Smooth muscle cell (in vitro differentiated cells): ENCODE measurements around the gene MYO18B. TPM values are rescaled to one million over a fixed set of nuclear protein-coding genes. Genes with fewer than 3 reads are reported as not detected.

Experiments used
- DNase-seq: peaks from one replicate; lab custom pipeline; 2025; ENCODE audit not compliant: unreplicated experiment; lab: John Stamatoyannopoulos, UW
- H2AFZ ChIP-seq: fragments of 200-600 bp; sonication (generic); 2 replicates; pipeline ENCODE4 v1.6.0; 2016; ENCODE audit warnings: antibody characterized with exemption, low read depth, mild to moderate bottlenecking
- H3F3A ChIP-seq: fragments of 200-600 bp; sonication (generic); 2 replicates; pipeline ENCODE4 v1.6.0; 2017; ENCODE audit warnings: antibody characterized with exemption, low read depth
- H3K27ac ChIP-seq: fragments of 200-600 bp; sonication (generic); 2 replicates; pipeline ENCODE4 v1.5.1; 2016; ENCODE audit warnings: low read depth, mild to moderate bottlenecking
- H3K27me3 ChIP-seq: fragments of 200-600 bp; sonication (generic); 2 replicates; pipeline ENCODE4 v1.6.1; 2016; ENCODE audit warnings: low read depth, mild to moderate bottlenecking
- H3K36me3 ChIP-seq: fragments of 200-600 bp; sonication (generic); 2 replicates; pipeline ENCODE4 v1.5.1; 2016; ENCODE audit warnings: low read depth
- H3K4me1 ChIP-seq: fragments of 200-600 bp; sonication (generic); 2 replicates; pipeline ENCODE4 v1.5.1; 2016; ENCODE audit warnings: low read depth
- H3K4me2 ChIP-seq: fragments of 200-600 bp; sonication (generic); 2 replicates; pipeline ENCODE4 v1.6.0; 2016; ENCODE audit warnings: mild to moderate bottlenecking
- H3K4me3 ChIP-seq: fragments of 200-600 bp; sonication (generic); 2 replicates; pipeline ENCODE4 v1.5.1; 2016; ENCODE audit warnings: mild to moderate bottlenecking
- H3K79me2 ChIP-seq: fragments of 200-600 bp; sonication (generic); 2 replicates; pipeline ENCODE4 v1.6.0; 2016; ENCODE audit warnings: low read depth, mild to moderate bottlenecking
- H3K9ac ChIP-seq: fragments of 200-600 bp; sonication (generic); 2 replicates; pipeline ENCODE4 v1.6.0; 2016; ENCODE audit warnings: low read depth
- H3K9me3 ChIP-seq: fragments of 200-600 bp; sonication (generic); replicated peaks from 2 replicates; pipeline ENCODE4 v1.5.1; 2016; ENCODE audit warnings: low read depth
- H4K20me1 ChIP-seq: fragments of 200-600 bp; sonication (generic); 2 replicates; pipeline ENCODE4 v1.6.0; 2016; ENCODE audit warnings: low read depth
- WGBS: methylation state at CpG from one replicate; pipeline ENCODE4 v1.1.7; 2016; ENCODE audit warnings: low lambda C conversion rate; 5-methylcytosine and 5-hydroxymethylcytosine counted together
- polyA plus RNA-seq: library from polyadenylated mRNA; unstranded; fragments of >200 nt; fragmentation: Nextera tagmentation; extraction: Ambion mirVana; gene quantifications from 2 replicates; pipeline ENCODE4 v1.2.1, GENCODE V29; 2016
- total RNA-seq: library from RNA; depleted of rRNA; stranded (reverse); fragments of >200 nt; gene quantifications from 2 replicates; pipeline ENCODE4 v1.2.3, GENCODE V29; 2014
- TF ChIP-seq, protein P1 (sequence below): fragments of 200-600 bp; sonication (generic); IDR thresholded peaks from 2 replicates; pipeline ENCODE4 v1.5.1; 2017; ENCODE audit warnings: borderline replicate concordance, mild to moderate bottlenecking, antibody characterized with exemption; ENCODE audit not compliant: insufficient read depth, poor library complexity, severe bottlenecking

MYO18B gene
- total and polyA plus RNA-seq, 2 experiments from 2014 or later, result 0.13 to 1.2 TPM

DNA sequence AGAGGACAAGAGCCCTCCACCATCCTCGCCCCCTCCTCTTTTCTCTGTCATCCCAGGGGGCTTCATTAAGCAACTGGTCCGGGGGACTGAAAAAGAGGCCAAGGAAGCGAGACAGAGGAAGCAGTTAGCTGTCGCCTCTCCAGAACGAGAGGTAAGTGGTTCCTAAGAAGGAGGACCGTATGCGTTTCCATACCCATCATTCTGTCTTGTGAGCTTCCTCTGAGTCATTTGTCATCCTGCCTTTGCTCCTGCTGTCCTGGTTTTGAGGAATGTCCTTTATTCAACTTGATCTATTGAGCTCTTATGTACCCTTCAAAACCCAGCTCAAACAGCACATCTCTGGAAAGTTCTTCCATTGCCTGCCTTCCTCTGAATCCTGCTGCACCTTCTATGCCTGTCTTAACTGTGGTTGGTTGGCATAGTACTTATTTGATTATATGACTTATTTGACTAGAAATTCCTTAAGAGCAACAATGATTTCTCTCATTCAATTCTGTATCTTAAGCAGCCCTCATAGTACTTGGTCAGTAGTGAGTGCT, 21.3 kb downstream of the MYO18B start:
- no peaks in the 10 kb centered on the region for H4K20me1 ChIP-seq
- no peak overlapping the region for H3K4me2 ChIP-seq
- H3K27ac ChIP-seq, result no peak overlapping the region
- no peak overlapping the region for H2AFZ ChIP-seq
- H3K4me3 ChIP-seq, result no peak overlapping the region
- TF ChIP-seq, protein P1, sequence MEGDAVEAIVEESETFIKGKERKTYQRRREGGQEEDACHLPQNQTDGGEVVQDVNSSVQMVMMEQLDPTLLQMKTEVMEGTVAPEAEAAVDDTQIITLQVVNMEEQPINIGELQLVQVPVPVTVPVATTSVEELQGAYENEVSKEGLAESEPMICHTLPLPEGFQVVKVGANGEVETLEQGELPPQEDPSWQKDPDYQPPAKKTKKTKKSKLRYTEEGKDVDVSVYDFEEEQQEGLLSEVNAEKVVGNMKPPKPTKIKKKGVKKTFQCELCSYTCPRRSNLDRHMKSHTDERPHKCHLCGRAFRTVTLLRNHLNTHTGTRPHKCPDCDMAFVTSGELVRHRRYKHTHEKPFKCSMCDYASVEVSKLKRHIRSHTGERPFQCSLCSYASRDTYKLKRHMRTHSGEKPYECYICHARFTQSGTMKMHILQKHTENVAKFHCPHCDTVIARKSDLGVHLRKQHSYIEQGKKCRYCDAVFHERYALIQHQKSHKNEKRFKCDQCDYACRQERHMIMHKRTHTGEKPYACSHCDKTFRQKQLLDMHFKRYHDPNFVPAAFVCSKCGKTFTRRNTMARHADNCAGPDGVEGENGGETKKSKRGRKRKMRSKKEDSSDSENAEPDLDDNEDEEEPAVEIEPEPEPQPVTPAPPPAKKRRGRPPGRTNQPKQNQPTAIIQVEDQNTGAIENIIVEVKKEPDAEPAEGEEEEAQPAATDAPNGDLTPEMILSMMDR, result no peak
- H3K9me3 ChIP-seq, result peaks cover 11% of the 10 kb centered on the region
- H3K4me1 ChIP-seq, result no peaks in the 10 kb centered on the region
- no peaks in the 10 kb centered on the region for H3K27me3 ChIP-seq
- H3K79me2 ChIP-seq, result no peaks in the 10 kb centered on the region
- H3K9ac ChIP-seq, result no peak overlapping the region
- no peaks in the 10 kb centered on the region for H3K36me3 ChIP-seq
- no peaks in the 10 kb centered on the region for H3F3A ChIP-seq
- DNase-seq, result no peak
- 60% methylated on average over 7 of the region's 7 CpGs for WGBS

DNA sequence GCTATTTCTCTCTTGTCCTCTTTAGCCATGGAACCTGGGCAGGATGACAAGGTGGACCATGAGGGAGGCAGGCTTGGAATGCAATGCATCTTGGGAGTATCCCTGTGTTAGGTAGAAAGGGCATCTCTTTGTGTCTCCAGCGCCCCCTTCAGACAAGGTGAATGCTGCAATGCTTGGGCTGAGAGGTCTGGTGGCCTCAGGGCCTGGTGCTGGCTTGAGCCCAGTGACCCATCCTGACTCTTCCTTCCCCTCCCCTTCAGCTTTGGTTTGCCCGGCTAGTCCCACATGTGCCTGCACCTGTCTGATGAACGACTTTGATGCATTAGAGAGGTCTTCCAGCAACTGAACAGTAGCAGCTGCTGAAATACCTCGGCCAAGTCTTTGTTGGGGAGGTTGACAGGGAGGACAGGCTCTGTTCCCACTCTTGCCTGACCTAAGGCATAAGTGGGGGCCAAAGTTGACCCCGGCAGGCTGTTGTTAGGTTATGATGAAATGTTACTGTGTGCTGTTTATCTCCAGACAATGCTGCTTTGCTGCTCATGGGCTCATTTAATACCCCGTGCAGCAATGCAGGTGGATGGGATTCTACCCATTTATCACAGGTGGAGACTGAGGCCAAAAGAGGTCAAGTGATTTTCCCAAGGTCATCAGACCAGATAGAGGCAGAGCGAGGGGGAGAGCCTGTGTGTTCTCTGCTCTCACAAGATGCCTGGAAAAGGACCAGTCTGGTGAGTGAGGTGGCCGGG, 22.5 kb downstream of the MYO18B start:
- Histone ChIP-seq H3K27ac (no peak overlapping the region), H4K20me1 (no peaks in the 10 kb centered on the region), H2AFZ (no peak overlapping the region), H3K9ac (no peak overlapping the region), H3F3A (no peaks in the 10 kb centered on the region), H3K4me2 (no peak overlapping the region), H3K4me3 (no peak overlapping the region), H3K79me2 (no peaks in the 10 kb centered on the region), H3K27me3 (no peaks in the 10 kb centered on the region), H3K36me3 (no peaks in the 10 kb centered on the region), H3K9me3 (peaks cover 11% of the 10 kb centered on the region), H3K4me1 (no peaks in the 10 kb centered on the region)
- no peak for DNase-seq
- WGBS, result 83% methylated on average over 8 of the region's 8 CpGs
- TF ChIP-seq, protein P1, result no peak

DNA sequence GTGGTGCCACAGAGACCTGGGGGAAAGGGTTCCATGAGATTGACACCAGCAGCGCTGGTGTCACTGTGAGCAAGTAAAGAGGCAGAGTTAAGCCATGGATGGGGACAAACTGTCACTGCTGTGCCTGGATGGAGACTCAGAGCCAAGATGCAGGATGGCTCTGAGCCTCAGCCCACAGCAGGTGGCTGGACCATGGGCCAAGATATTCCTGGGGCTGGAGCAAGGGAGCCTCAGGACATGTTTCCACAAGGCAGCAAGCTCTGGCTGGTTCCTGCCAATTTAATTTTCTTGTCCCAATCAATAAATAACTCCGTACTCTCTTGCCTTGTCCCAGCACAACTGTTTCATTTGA, 23.0 kb downstream of the MYO18B start:
- TF ChIP-seq, protein P1, result no peak

DNA sequence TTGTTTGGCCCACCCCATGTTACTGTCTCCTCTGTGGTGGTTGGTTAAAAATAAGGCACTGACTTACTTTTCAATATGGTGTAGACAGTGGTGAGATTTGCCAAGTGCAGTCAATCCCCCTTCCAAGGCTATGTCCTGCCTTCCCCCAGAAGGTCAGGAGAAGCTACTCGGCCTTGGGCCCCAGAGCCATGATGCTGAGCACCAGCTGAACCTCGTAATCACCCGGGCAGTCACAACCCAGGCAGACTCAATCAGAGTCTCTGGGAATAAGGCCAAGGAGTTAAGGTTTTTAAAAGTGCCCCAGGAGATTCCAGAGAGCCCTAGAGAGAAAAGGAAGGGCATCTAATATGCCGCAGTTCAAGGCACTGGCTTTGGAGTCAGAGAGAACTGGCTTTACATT, 23.8 kb downstream of the MYO18B start:
- H3K9me3 ChIP-seq, result peaks cover 11% of the 10 kb centered on the region
- no peaks in the 10 kb centered on the region for H3K79me2 ChIP-seq
- TF ChIP-seq, protein P1, result no peak
- H3F3A ChIP-seq, result no peaks in the 10 kb centered on the region
- no peaks in the 10 kb centered on the region for H3K27me3 ChIP-seq
- H2AFZ ChIP-seq, result no peak overlapping the region
- H3K9ac ChIP-seq, result no peak overlapping the region
- WGBS, result 90% methylated on average over 4 of the region's 4 CpGs
- H3K4me2 ChIP-seq, result no peak overlapping the region
- H4K20me1 ChIP-seq, result no peaks in the 10 kb centered on the region
- no peaks in the 10 kb centered on the region for H3K4me1 ChIP-seq
- H3K4me3 ChIP-seq, result no peak overlapping the region
- no peak for DNase-seq
- H3K27ac ChIP-seq, result no peak overlapping the region
- H3K36me3 ChIP-seq, result no peaks in the 10 kb centered on the region

More for the DNA sequence above, 23.0 kb downstream of the MYO18B start:
- no peak overlapping the region for H3K9ac ChIP-seq
- H3K4me2 ChIP-seq, result no peak overlapping the region
- no peak overlapping the region for H3K27ac ChIP-seq
- H2AFZ ChIP-seq, result no peak overlapping the region
- H3K27me3 ChIP-seq, result no peaks in the 10 kb centered on the region
- H3K4me3 ChIP-seq, result no peak overlapping the region
- 94% methylated on average over 2 of the region's 2 CpGs for WGBS
- H3K4me1 ChIP-seq, result no peaks in the 10 kb centered on the region
- no peaks in the 10 kb centered on the region for H3F3A ChIP-seq
- no peaks in the 10 kb centered on the region for H3K36me3 ChIP-seq
- no peaks in the 10 kb centered on the region for H3K79me2 ChIP-seq
- DNase-seq, result no peak
- peaks cover 11% of the 10 kb centered on the region for H3K9me3 ChIP-seq
- no peaks in the 10 kb centered on the region for H4K20me1 ChIP-seq
